ENCODE data around the gene PFDN2.

The PFDN2 gene, protein sequence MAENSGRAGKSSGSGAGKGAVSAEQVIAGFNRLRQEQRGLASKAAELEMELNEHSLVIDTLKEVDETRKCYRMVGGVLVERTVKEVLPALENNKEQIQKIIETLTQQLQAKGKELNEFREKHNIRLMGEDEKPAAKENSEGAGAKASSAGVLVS

DNA sequence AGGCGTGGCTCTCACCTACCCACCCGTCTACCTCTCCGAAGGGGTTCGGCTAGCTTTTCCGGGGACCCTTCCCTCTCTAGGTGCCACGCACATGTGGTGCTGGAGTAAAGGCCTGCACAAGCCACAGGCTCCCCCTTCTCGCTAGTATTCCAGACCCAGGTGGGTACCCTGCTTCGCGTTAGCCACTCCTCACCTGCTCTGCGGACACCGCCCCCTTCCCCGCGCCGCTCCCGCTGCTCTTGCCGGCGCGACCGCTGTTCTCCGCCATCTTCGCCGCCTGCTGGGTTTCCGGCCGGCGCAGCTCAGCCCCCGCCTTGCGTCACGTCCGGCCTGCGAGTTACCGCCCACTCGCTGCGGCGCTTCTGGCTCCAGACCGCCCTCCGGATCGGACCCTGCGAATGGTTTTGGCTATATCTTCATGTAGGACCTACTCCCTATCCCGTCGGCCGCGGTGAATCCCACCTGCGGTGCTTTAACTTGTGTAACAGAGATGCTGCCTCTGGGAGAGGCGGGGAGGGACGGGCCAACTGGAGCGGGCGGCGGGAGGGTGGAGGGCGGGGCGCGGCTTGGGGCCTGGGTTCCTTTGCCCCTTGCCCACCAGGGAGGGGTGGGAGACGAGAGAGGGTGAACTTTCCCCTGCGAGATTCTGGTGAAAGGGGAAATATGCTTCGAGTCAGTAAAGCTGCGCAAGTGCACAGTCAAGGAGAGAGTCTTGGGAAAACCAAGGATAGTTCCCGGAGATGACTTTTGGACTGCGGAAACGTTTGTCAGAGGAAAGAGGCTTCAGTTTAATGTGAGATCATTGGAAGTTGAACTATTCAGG is at the start of gene PFDN2, which contains the start of gene NIT1:
Gene PFDN2, minus strand, starts transcription at position 279 of the 823 bp plus-strand sequence. Its CDS starts 11 bp downstream, at position 268.
Gene NIT1, plus strand, starts transcription at position 347 of the 823 bp plus-strand sequence. Its CDS starts 72 bp downstream, at position 419.
- DNase-seq: peak; percentile 94

DNA sequence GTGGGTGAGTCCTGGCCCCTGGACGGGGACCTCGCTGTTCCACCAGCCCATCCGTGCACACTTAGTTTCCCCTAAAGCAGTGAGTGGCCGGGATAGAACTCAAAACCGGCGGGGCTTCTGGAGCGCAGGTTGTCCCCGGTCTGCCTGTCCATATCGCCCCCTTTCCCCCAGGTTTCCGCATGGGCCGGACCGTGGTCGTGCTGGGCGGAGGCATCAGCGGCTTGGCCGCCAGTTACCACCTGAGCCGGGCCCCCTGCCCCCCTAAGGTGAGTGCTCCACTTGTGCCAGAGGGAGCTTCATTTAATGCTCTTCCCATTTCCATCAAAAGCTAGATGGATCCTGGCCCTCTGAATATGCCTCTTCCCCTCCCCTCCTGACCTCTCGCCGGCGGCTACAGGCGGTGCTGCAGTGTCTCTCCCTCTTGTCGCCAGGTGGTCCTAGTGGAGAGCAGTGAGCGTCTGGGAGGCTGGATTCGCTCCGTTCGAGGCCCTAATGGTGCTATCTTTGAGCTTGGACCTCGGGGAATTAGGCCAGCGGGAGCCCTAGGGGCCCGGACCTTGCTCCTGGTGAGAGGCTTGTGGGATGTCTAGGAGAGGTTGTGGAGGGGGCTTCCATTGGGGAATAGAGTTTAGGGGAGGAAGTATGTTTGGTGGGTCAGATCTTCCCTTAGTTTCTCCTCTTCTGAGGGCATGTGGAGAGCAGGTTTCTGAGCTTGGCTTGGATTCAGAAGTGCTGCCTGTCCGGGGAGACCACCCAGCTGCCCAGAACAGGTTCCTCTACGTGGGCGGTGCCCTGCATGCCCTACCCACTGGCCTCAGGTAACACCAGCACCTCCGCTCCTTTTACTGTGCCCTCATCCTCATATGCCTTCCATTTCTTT is 49.1 kb upstream of the PFDN2 start:
- peak; percentile 18 for DNase-seq

DNA sequence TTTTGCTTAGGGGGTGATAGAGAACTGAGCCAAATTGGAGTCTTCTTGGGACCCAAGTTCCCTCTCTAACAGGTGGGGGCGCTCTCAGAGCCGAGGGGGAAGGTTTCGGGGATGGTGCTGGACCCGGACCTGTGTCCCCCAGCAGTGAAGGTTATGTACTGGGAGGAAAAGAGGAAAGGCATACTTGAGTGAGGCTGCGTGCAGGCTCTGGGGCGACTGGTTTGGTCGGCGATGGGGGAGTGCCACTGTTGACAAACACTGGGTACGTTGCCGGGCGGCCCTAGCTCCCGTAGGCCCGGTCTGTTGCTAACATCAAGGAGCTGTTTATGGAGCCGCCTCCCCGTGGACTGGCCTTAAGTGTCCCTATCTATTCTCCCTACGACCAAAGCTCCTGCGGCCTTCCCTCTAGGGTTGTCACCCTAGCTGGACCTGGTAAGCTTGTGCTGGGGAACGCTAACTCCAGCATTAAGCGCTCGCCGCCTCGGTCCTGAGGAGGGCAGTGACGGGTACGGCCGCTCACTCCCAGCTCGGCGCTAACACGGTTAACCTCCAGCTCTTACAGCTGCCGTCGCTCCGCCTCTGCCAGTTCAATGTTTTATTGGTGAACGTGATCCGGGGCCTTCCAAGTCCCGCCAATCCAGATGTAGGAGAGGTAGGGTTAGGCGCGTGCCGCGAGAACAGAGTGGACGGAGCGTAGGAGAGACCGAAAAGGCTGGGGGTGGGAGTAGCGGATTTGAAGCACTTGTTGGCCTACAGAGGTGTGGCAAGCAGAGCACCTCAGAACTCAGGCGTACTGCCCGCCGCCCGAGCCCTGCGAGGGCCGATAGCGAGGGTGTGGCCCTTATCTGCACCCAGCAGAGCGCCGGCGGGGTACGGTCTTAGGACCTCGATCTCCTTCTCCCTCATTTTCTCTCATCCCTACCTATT is 48.2 kb upstream of the PFDN2 start, which contains the start of gene PPOX:
Gene PPOX, plus strand, starts transcription at position 685 of the 927 bp plus-strand sequence. CDS start 422 bp downstream, outside the sequence.
- DNase-seq: peak; percentile 98

DNA sequence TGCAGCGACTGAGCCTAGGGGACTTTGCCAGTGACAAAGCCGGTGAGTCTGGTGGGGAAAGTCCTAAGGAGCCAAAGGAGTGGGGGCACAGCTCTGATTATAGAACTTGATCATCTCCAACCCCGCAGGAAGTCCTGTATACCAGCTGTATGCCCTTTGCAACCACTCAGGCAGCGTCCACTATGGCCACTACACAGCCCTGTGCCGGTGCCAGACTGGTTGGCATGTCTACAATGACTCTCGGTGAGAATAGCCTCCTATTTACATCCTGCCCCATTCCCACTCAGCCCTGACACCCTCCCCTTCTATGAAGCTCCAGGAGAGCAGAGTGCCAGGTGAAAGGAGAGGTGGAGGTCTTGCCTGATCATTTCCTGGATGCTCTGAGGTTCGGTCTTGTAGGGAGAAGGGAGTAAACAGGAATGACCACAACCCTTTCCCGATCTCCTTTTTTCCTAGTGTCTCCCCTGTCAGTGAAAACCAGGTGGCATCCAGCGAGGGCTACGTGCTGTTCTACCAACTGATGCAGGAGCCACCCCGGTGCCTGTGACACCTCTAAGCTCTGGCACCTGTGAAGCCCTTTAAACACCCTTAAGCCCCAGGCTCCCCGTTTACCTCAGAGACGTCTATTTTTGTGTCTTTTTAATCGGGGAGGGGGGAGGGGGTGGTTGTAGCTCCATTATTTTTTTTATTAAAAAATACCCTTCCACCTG is 47.2 kb upstream of the PFDN2 start:
- DNase-seq: peak; percentile 20

DNA sequence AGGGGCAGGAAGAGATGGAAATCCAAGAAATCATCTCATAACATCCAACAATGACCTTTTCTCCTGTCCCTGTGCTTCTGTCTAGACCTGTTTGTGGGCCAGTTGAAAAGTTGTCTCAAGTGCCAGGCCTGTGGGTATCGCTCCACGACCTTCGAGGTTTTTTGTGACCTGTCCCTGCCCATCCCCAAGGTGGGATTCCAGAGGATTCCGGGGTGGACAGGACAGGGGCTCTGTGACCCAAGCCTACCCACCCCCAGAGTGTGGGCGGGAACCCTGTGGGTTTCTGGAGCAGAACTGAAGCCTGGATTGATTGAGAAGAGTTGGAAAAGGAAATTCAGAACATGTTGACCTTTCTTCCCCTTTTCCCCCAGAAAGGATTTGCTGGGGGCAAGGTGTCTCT is 46.0 kb upstream of the PFDN2 start:
- DNase-seq: no peak

DNA sequence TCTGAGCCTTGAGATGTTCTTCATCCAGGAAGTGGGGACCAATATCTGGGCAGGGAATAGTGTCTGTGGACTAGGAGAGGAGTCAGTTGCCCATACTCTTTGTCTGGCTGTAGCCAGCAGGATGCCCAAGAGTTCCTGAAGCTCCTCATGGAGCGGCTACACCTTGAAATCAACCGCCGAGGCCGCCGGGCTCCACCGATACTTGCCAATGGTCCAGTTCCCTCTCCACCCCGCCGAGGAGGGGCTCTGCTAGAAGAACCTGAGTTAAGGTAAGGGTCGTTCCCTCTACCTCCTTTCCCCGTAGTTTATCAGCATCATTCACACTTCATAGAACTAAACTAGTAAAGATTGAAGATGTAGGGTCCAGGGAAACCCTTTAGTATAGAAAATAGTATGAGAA is 45.0 kb upstream of the PFDN2 start:
- DNase-seq: no peak

DNA sequence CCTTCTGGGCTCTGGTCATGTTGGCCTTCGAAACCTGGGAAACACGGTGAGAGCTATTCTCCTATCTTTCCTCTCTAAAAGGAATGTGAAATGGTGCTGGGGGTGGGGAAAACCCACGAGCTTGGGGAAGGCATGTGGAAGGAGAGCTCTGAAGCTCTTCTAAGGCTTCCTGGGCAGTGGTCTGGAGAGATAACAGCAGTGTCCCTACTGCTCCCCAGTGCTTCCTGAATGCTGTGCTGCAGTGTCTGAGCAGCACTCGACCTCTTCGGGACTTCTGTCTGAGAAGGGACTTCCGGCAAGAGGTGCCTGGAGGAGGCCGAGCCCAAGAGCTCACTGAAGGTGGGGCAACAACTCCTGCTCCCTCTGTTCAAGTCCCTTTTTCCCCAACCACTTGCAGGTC is 44.2 kb upstream of the PFDN2 start:
- DNase-seq: no peak

DNA sequence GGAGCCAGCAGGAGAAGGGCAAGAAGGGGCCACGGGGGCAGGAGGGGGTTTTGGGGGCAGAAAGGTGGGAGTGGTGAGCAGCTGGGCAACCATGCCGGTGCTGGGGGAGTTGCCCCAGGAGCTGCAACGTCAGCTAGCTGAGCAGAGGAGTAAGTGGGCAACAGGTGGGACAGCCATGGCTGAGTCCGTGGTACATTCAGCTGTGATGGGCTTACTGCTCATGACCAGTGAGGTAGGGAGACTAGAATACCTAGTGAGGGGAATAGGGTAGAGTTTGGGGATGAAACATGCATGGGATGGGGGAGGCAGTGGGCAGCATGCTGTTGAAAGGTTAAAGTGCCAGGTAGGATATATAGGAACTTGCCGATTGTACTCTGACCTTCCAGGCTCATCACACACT is 43.8 kb upstream of the PFDN2 start:
- no peak for DNase-seq

DNA sequence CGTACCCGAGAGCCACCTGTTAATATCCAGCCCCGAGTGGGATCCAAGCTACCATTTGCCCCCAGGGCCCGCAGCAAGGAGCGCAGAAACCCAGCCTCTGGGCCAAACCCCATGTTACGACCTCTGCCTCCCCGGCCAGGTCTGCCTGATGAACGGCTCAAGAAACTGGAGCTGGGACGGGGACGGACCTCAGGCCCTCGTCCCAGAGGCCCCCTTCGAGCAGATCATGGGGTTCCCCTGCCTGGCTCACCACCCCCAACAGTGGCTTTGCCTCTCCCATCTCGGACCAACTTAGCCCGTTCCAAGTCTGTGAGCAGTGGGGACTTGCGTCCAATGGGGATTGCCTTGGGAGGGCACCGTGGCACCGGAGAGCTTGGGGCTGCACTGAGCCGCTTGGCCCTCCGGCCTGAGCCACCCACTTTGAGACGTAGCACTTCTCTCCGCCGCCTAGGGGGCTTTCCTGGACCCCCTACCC is 42.9 kb upstream of the PFDN2 start:
- DNase-seq: no peak

DNA sequence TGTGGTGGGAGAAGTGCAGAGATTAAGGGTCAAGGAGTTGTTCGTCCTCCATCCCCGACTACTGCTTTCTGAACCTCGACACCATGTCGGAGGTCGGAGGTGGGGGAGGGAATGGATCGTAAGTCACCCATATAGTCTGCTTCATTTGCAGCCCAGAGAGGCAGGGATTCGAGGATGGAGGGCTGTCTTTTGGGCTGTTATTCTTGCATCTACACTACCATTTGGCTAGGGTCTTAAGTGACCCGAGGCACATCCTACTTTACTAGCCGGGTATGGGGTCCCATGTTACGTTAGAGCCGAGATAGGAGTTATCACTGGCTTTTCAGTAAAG is 42.0 kb upstream of the PFDN2 start:
- no peak for DNase-seq

DNA sequence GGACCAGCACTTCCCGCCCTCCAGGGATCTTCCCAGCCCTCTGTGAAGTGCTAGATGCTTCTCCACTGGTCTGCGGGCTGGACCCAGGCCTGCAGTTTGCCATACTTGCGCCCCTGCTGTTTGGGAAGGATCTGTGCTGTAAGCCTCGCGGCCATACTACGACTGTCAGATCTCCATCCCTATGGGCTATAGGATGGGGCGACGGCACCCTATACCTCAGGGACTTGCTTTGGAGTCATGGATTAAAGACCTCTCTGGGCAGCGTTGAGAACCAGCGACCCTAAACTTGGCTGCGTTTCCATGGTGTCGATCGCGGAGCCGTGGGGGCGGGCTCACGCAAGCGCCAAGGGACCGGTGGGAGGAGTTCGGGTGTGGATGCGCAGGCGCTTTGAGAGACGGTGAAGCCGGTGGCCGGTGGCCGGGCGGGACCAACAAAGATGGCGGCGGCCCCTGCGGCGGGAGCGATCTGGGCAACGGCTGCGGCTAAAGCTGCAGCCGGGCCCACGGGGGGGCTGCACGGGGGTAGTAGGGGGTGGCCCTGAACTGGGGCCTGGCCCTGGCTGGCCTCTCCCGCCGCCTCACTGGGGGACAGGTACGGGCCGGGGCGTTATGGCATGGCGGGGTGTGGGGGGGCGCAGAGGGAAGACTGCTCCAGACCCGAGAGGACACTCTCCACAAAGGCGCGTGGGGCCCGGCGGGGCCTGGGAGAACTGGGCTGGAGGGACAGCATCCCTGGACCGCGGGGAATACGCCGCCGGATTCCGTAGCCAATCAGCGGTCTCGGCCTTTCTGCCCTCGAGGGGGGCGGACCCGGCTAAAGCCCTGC is 41.5 kb upstream of the PFDN2 start, which contains the start of gene USP21:
Gene USP21, plus strand, starts transcription at position 414 of the 826 bp plus-strand sequence. CDS start 1,141 bp downstream, outside the sequence.
- DNase-seq: peak; percentile 96

DNA sequence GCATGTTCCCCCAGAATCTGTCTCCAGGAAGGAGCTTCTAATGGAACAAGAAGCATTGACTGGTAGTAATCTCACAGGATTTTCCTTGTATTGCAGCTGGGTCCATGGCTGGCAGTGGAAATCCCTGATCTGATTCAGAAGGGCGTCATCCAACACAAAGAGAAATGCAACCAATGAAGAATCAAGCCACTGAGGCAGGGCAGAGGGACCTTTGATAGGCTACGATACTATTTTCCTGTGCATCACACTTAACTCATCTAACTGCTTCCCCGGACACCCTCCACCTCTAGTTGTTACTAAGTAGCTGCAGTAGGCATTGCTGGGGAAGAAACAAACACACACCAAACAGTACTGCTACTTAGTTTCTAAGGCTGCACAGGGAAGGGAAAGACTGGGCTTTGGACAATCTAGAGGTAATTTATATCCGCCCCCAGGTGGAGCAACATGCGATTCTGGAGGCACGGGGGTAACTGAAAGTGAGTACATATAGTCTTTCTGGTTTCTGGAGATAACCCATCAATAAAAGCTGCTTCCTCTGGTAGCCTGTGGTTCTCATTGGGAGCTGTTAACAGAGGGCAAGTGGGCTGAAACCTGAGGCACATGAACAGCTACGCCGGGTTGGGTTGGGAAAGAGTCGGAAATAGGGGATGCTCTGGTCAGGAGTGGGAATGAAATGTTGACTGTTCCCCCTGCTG is 40.6 kb upstream of the PFDN2 start:
- DNase-seq: no peak

DNA sequence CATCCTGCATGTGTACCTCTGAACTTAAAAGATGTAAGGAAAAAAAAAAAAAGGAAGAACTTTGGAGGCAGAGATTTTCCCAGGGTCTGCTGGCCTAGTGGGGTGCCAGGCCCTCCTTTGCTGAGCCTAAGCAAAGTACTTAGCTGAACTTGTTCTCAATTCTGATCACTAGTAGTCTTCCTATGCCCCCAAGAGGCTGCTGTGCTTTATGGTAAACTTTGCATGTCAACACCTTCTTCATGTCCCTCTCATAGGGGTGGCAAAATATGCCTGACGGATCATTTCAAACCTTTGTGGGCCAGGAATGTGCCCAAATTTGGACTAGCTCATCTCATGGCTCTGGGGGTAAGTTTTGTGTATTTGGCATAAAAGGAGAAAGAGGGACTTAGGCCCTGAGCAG is 40.0 kb upstream of the PFDN2 start:
- no peak for DNase-seq

DNA sequence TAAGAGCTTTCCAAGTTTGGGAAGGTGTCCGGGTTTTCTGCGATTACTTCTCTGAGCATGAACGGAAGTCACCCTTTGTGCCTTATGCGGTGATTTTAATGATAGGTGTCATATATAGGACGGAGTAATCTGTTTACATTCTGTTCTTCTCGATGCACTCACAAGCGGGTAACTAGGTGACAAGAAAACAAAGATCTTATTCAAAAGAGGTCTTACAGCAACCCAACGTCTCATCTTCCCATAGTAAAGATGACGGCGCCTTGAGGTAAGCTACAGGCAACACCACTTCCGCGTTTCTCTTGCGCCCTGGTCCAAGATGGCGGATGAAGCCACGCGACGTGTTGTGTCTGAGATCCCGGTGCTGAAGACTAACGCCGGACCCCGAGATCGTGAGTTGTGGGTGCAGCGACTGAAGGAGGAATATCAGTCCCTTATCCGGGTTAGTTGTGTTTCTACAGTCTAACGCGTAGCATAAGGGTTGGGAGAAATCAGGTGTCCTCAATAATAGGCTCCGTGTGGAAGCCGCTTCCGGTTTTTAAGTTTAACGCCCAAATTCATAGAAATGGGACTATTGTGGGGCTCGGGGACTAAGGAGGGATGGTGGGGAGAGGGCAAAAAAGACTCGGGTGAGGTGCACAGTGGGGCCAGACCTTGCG is 36.0 kb upstream of the PFDN2 start, which contains the start of gene UFC1:
Gene UFC1, plus strand, starts transcription at position 297 of the 656 bp plus-strand sequence. Its CDS starts 20 bp downstream, at position 317.
- DNase-seq: peak; percentile 90

DNA sequence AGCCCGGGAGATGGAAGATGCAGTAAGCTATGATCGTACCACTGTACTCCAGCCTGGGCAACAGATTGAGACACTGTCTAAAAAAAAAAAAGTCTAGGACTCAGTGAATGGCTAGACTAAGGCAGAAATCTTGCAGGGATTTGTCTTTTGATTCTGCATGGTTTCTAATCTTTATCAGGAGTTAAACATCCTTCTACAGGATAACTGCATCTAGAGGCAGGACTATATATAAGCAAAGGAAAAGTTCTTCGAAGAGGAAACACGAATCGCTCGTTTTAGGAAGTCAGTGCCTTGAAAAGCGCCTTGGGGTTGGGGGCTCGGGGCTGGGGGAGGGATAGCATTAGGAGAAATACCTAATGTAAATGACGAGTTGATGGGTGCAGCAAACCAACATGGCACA is 35.3 kb upstream of the PFDN2 start:
- DNase-seq: no peak

DNA sequence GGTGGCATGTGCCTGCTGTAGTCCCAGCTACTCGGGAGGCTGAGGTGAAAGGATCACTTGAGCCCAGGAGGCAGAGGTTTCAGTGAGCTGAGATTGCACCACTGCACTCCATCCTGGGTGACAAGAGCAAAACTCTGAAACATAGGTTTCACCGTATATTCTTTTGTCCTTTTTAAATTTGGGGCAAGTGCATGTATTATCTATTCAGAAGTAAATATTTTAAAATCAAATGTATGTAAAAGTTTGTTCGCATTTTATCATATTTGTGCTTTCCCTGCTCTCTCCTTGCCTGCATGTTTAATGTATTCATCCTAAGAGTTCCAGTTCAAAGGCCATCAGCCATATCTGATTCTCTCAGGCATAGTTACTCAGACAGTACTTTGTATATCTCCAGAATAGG is 28.0 kb upstream of the PFDN2 start:
- no peak for DNase-seq

DNA sequence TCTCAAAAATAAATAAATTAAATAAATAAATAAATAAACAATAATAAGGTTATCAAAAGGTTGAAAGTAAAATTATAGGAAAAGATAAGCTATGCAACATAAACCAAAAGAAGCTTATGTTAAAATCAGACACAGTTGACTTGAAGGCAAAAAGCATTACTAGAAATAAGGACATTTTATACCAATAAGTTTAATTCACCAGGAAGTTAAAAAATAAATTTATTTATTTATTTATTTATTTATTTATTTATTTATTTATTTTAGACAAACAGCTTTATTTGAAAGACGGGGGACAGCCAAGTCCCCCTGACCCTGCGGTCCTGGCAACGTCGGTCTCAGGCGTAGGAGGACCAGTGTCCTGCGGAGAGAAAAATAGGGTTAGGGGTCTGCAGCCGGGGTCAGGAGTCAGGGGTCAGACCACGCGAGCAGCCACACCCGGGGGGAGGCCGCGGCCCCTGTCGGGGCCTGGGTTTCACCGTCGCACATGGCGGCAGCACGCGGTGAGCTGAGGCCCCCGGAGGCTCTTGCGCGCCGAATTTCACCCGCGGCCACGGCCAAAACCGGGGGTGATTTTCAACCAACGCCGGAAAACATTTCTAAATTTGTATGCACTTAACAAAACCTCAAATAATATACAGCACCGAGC is 23.0 kb upstream of the PFDN2 start:
- no peak for DNase-seq

DNA sequence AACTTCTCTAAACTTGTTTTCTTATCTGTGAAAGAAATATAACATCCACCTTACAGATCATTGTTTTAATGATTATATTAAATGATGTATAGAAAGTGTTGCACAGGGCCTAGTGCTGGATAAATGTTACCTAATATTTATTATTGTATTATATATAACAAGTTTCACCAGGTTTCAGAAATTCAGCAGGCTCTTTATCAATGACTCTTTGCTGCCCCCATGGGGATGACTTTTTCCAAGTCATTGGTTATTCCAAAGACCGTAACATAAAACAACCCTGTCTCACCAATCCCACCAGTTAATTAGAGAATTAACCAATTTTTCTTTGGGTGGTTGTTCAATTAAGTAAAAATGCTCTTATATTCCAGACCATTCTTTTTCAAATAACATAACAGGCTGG is 21.9 kb upstream of the PFDN2 start:
- DNase-seq: no peak

All from femur (tissue), 1 donor.